GM12878 (cell line): ENCODE measurements around the gene FBXO17. TPM values are rescaled to one million over a fixed set of nuclear protein-coding genes. Genes with fewer than 3 reads are reported as not detected.
A peak's percentile ranks its signal among the peaks of the same experiment; 100 is the strongest.

ENCODE experiments used
- ATF2 ChIP-seq: IDR thresholded peaks from 2 replicates; pipeline ENCODE4 v1.6.1; 2012; ENCODE audit warnings: low read length, inconsistent platforms
- ATF7 ChIP-seq: fragments of 450-650 bp; IDR thresholded peaks from 2 replicates; pipeline ENCODE4 v1.6.1; 2016; ENCODE audit warnings: low read depth, mild to moderate bottlenecking
- BCL11A ChIP-seq: IDR thresholded peaks from 2 replicates; pipeline ENCODE4 v1.6.1; 2011; ENCODE audit warnings: low read depth, low read length
- CEBPB ChIP-seq, 2 experiments: fragments of 150-350 bp in 1 of 2; IDR thresholded peaks; 2 replicates each; pipeline ENCODE4 v1.6.1; 2012 to 2014; ENCODE audit warnings: low read depth in 2 of 2, low read length in 2 of 2, borderline replicate concordance in 1 of 2, inconsistent platforms in 1 of 2
- CREM ChIP-seq: IDR thresholded peaks from 2 replicates; pipeline ENCODE4 v1.6.1; 2014; ENCODE audit warnings: antibody characterized with exemption, low read depth
- E2F4 ChIP-seq: IDR thresholded peaks from 2 replicates; pipeline ENCODE4 v1.6.1; 2012; ENCODE audit warnings: low read depth, low read length, improper control_type of control experiment
- EZH2 ChIP-seq: IDR thresholded peaks from 2 replicates; pipeline ENCODE4 v1.6.1; 2012; ENCODE audit warnings: low read depth, mild to moderate bottlenecking, control low read depth, inconsistent platforms, low read length, borderline replicate concordance; ENCODE audit not compliant: control insufficient read depth
- FOXM1 ChIP-seq: IDR thresholded peaks from 2 replicates; pipeline ENCODE4 v1.6.1; 2012; ENCODE audit warnings: low read depth, mild to moderate bottlenecking, inconsistent platforms, low read length, moderate library complexity
- HDAC2 ChIP-seq: fragments of 200-600 bp; sonication (generic); IDR thresholded peaks from 2 replicates; pipeline ENCODE4 v1.6.1; 2017
- JUND ChIP-seq: IDR thresholded peaks from 2 replicates; pipeline ENCODE4 v1.6.1; 2012; ENCODE audit warnings: low read depth, mild to moderate bottlenecking, low read length, improper control_type of control experiment, moderate library complexity
- NKRF ChIP-seq: fragments of 450-650 bp; conservative IDR thresholded peaks from 2 replicates; pipeline ENCODE4 v1.6.1; 2017; ENCODE audit warnings: mild to moderate bottlenecking, moderate library complexity
- NR2F1 ChIP-seq: fragments of 450-650 bp; conservative IDR thresholded peaks from 2 replicates; pipeline ENCODE4 v1.6.1; 2017; ENCODE audit warnings: mild to moderate bottlenecking
- RAD21 ChIP-seq: IDR thresholded peaks from 2 replicates; pipeline ENCODE4 v1.6.1; 2011; ENCODE audit warnings: mild to moderate bottlenecking, low read depth, low read length, moderate library complexity; ENCODE audit not compliant: insufficient read depth
- RCOR1 ChIP-seq: conservative IDR thresholded peaks from 2 replicates; pipeline ENCODE4 v1.6.1; 2012; ENCODE audit warnings: low read depth, low read length, improper control_type of control experiment
- RELB ChIP-seq: fragments of 450-650 bp; IDR thresholded peaks from 2 replicates; pipeline ENCODE4 v1.6.1; 2017; ENCODE audit warnings: low read depth, mild to moderate bottlenecking, moderate library complexity
- RFX5 ChIP-seq: IDR thresholded peaks from 2 replicates; pipeline ENCODE4 v1.6.1; 2011; ENCODE audit warnings: low read depth, low read length, improper control_type of control experiment
- SP1 ChIP-seq: IDR thresholded peaks from one replicate; pipeline ENCODE4 v1.6.1; 2011; ENCODE audit warnings: low read depth, low read length
- STAT3 ChIP-seq: IDR thresholded peaks from 2 replicates; pipeline ENCODE4 v1.6.1; 2011; ENCODE audit warnings: low read depth, low read length, improper control_type of control experiment
- TARDBP ChIP-seq: IDR thresholded peaks from 2 replicates; pipeline ENCODE4 v1.6.1; 2016; ENCODE audit warnings: borderline replicate concordance
- TCF7 ChIP-seq: IDR thresholded peaks from 2 replicates; pipeline ENCODE4 v1.6.1; 2014; ENCODE audit warnings: antibody characterized with exemption, borderline replicate concordance
- ZBTB4 ChIP-seq: fragments of 450-650 bp; formaldehyde crosslinking; IDR thresholded peaks from 2 replicates; pipeline ENCODE4 v1.4.0; 2022; ENCODE audit warnings: mild to moderate bottlenecking, moderate library complexity
- ZNF384 ChIP-seq: IDR thresholded peaks from 2 replicates; pipeline ENCODE4 v1.6.1; 2012; ENCODE audit warnings: low read depth, mild to moderate bottlenecking, low read length, improper control_type of control experiment, borderline replicate concordance
- polyA plus RNA-seq, 11 experiments: library from polyadenylated mRNA; depleted of rRNA in 4 of 11; unstranded in 6 of 11; stranded (reverse) in 5 of 11; fragments of >200 nt; fragmentation: Nextera tagmentation in 4 of 11; fragmentation: Illumina TruSeq in 1 of 11; extraction: Ambion mirVana in 4 of 11; extraction: Trizol in 1 of 11; gene quantifications; 1 replicate in 1 of 11; 2 replicates in 10 of 11; pipeline versions ENCODE4 v1.2.1 to v1.2.3, GENCODE V29; 2011 to 2016; ENCODE audit warnings: inconsistent platforms in 2 of 11, missing spikeins in 2 of 11, low read depth in 1 of 11
- total RNA-seq, 4 experiments: library from RNA; depleted of rRNA in 3 of 4; stranded (reverse); fragments of >200 nt in 3 of 4; fragmentation: Illumina TruSeq in 1 of 4; extraction: Trizol in 1 of 4; gene quantifications; 2 replicates each; pipeline versions ENCODE4 v1.2.1 to v1.2.3, GENCODE V29; 2013 to 2021

Gene FBXO17
- total and polyA plus RNA-seq, 10 of the 15 experiments (the other 5 are each of a cell fraction or from before 2014, with no cell fraction given), result 2.2 to 11.1 (median 5.3) TPM

GRCh38 chr19:38930776-38931520, 44.6 kb downstream of the FBXO17 start, which contains the start of gene MRPS12 (continued):
- TF ChIP-seq RELB (peak; percentile 63), CREM (peak; percentile 83), NR2F1 (peak; percentile 76), ZBTB4 (CRISPR knock-in tag) (no peak), RFX5 (peak; percentile 78; the same call in 1 of the 2 replicates), STAT3 (no peak), CEBPB (IDR thresholded peaks at IDR 0.05; ENCODE audit: borderline replicate concordance in 1 of 2, low read depth in 2 of 2, low read length in 2 of 2) (no peak), TCF7 (no peak), HDAC2 (no peak), E2F4 (no peak), FOXM1 (no peak), NKRF (peak; percentile 81), RCOR1 (no peak), RAD21 (no peak), ATF2 (no peak), JUND (no peak), ZNF384 (no peak), BCL11A (no peak), SP1 (peak; percentile 95), EZH2 (no peak), ATF7 (no peak), TARDBP (no peak)
